HepG2 (cell line): ENCODE data around the gene MYBL2. TPM values are rescaled to one million over a fixed set of nuclear protein-coding genes. Genes with fewer than 3 reads are reported as not detected.
A peak's percentile ranks its signal among the peaks of the same experiment; 100 is the strongest.

ENCODE experiments used
- AGO2 ChIP-seq: fragments of 200-400 bp; formaldehyde crosslinking; optimal IDR thresholded peaks from 2 replicates; pipeline ENCODE3; 2017; ENCODE audit warnings: mild to moderate bottlenecking, low read depth, low read length, moderate library complexity
- ARHGAP35 ChIP-seq: sonication (generic); formaldehyde crosslinking; IDR thresholded peaks from 2 replicates; pipeline ENCODE4 v1.9.0; 2022; ENCODE audit warnings: mild to moderate bottlenecking, inconsistent platforms, moderate library complexity, missing genetic modification reagents, borderline replicate concordance
- ARID3A ChIP-seq: IDR thresholded peaks from 2 replicates; pipeline ENCODE4 v1.6.1; 2012; ENCODE audit warnings: low read depth, low read length, improper control_type of control experiment
- CEBPG ChIP-seq: IDR thresholded peaks from 2 replicates; pipeline ENCODE4 v1.6.1; 2016
- HCFC1 ChIP-seq: fragments of 150-350 bp; IDR thresholded peaks from 2 replicates; pipeline ENCODE4 v1.6.1; 2014; ENCODE audit warnings: low read depth, low read length
- HOXA7 ChIP-seq: sonication (generic); formaldehyde crosslinking; IDR thresholded peaks from 2 replicates; pipeline ENCODE4 v1.8.1; 2022; ENCODE audit warnings: mild to moderate bottlenecking, missing genetic modification reagents, moderate library complexity
- ISL2 ChIP-seq: sonication (generic); formaldehyde crosslinking; IDR thresholded peaks from 2 replicates; pipeline ENCODE4 v1.5.0; 2020; ENCODE audit warnings: missing genetic modification reagents
- KDM5A ChIP-seq: fragments of 200-600 bp; sonication (generic); IDR thresholded peaks from 2 replicates; pipeline ENCODE4 v1.7.0; 2018; ENCODE audit warnings: antibody characterized with exemption, mild to moderate bottlenecking, low read length, borderline replicate concordance
- KDM5B ChIP-seq: sonication (generic); formaldehyde crosslinking; IDR thresholded peaks from 2 replicates; pipeline ENCODE4 v1.4.0; 2020; ENCODE audit warnings: missing genetic modification reagents, mild to moderate bottlenecking, borderline replicate concordance
- KLF6 ChIP-seq: IDR thresholded peaks from 2 replicates; pipeline ENCODE4 v1.8.0; 2016; ENCODE audit warnings: missing biosample characterization, missing genetic modification reagents
- NFKB2 ChIP-seq: sonication (generic); formaldehyde crosslinking; IDR thresholded peaks from 2 replicates; pipeline ENCODE4 v1.4.0; 2020; ENCODE audit warnings: missing genetic modification reagents, borderline replicate concordance
- NKX3-1 ChIP-seq: sonication (generic); formaldehyde crosslinking; IDR thresholded peaks from 2 replicates; pipeline ENCODE4 v1.5.0; 2020; ENCODE audit warnings: missing genetic modification reagents
- PPARG ChIP-seq: conservative IDR thresholded peaks from 2 replicates; pipeline ENCODE4 v1.6.1; 2016; ENCODE audit warnings: missing biosample characterization, missing genetic modification reagents
- PRPF4 ChIP-seq: fragments of 200-400 bp; formaldehyde crosslinking; IDR thresholded peaks from 2 replicates; pipeline ENCODE4 v1.6.1; 2016; ENCODE audit warnings: low read length, low read depth; ENCODE audit not compliant: poor library complexity, severe bottlenecking
- SMC3 ChIP-seq: IDR thresholded peaks from 2 replicates; pipeline ENCODE4 v1.6.1; 2011; ENCODE audit warnings: low read length, improper control_type of control experiment
- TFDP1 ChIP-seq: IDR thresholded peaks from 2 replicates; pipeline ENCODE4 v1.6.1; 2016; ENCODE audit warnings: missing compliant biosample characterization, missing genetic modification reagents, borderline replicate concordance
- ZNF124 ChIP-seq: sonication (generic); formaldehyde crosslinking; IDR thresholded peaks from 2 replicates; pipeline ENCODE4 v1.4.0; 2020; ENCODE audit warnings: missing genetic modification reagents
- ZNF383 ChIP-seq: sonication (generic); formaldehyde crosslinking; IDR thresholded peaks from 2 replicates; pipeline ENCODE4 v1.4.0; 2020; ENCODE audit warnings: missing genetic modification reagents, mild to moderate bottlenecking, borderline replicate concordance
- ZNF547 ChIP-seq: sonication (generic); formaldehyde crosslinking; IDR thresholded peaks from 2 replicates; pipeline ENCODE4 v1.5.1; 2020; ENCODE audit warnings: mild to moderate bottlenecking, missing genetic modification reagents
- ZNF839 ChIP-seq: sonication (generic); formaldehyde crosslinking; IDR thresholded peaks from 2 replicates; pipeline ENCODE4 v1.4.0; 2020; ENCODE audit warnings: missing genetic modification reagents, mild to moderate bottlenecking, borderline replicate concordance
- ZSCAN30 ChIP-seq: sonication (generic); formaldehyde crosslinking; IDR thresholded peaks from 2 replicates; pipeline ENCODE4 v1.5.0; 2020; ENCODE audit warnings: mild to moderate bottlenecking, missing genetic modification reagents
- ZSCAN5A ChIP-seq: sonication (generic); formaldehyde crosslinking; IDR thresholded peaks from 2 replicates; pipeline ENCODE4 v1.8.0; 2022; ENCODE audit warnings: mild to moderate bottlenecking, missing genetic modification reagents, borderline replicate concordance
- ZXDC ChIP-seq: sonication (generic); formaldehyde crosslinking; IDR thresholded peaks from 2 replicates; pipeline ENCODE4 v1.5.0; 2020; ENCODE audit warnings: mild to moderate bottlenecking, missing genetic modification reagents
- polyA plus RNA-seq, 8 experiments: library from polyadenylated mRNA; depleted of rRNA in 3 of 8; stranded (reverse) in 7 of 8; unstranded in 1 of 8; fragments of >200 nt; fragmentation: Illumina TruSeq in 4 of 8; extraction: Trizol in 4 of 8; gene quantifications; 2 replicates each; pipeline versions ENCODE4 v1.2.1 to v1.2.3, GENCODE V29; 2011 to 2016; ENCODE audit warnings: low read depth in 4 of 8, missing spikeins in 1 of 8, mixed read lengths in 1 of 8; ENCODE audit not compliant: insufficient read depth in 1 of 8
- total RNA-seq, 5 experiments: library from RNA; depleted of rRNA; stranded (reverse); fragments of >200 nt; fragmentation: Illumina TruSeq; extraction: Trizol; gene quantifications; 2 replicates each; pipeline ENCODE4 v1.2.3, GENCODE V29; 2016; ENCODE audit warnings: low read depth in 1 of 5

Gene MYBL2
- total and polyA plus RNA-seq, 2 of the 13 experiments (the other 11 are each of a cell fraction or from before 2014, with no cell fraction given), result 11.9 to 66.2 TPM

- TF ChIP-seq CEBPG (CRISPR knock-in tag), result no peak
- no peak for TF ChIP-seq SMC3
- TF ChIP-seq HOXA7 (CRISPR knock-in tag), result no peak
- peak; percentile 11 for TF ChIP-seq PRPF4
- no peak for TF ChIP-seq AGO2
- TF ChIP-seq KDM5B (CRISPR knock-in tag), result peak; percentile 77; the same call in 1 of the 2 replicates
- no peak for TF ChIP-seq HCFC1
- TF ChIP-seq PPARG (CRISPR knock-in tag), result no peak
- peak; percentile 89; the same call in 1 of the 2 replicates for TF ChIP-seq NFKB2 (CRISPR knock-in tag)
- no peak for TF ChIP-seq ZSCAN30 (CRISPR knock-in tag)
- peak; percentile 87 for TF ChIP-seq ARHGAP35
- TF ChIP-seq ZSCAN5A, result 0 out of 2 replicates have a peak, but pooled peaks have one; percentile 32
- no peak for TF ChIP-seq ZNF124
- TF ChIP-seq ZXDC (CRISPR knock-in tag), result peak; percentile 84; the same call in 1 of the 2 replicates
- TF ChIP-seq KLF6 (CRISPR knock-in tag), result no peak
- TF ChIP-seq ZNF383 (CRISPR knock-in tag), result no peak
- peak; percentile 88 for TF ChIP-seq NKX3-1 (CRISPR knock-in tag)
- TF ChIP-seq ZNF547 (CRISPR knock-in tag), result 0 out of 2 replicates have a peak, but pooled peaks have one; percentile 36
- TF ChIP-seq ISL2, result 0 out of 2 replicates have a peak, but pooled peaks have one; percentile 17
- no peak for TF ChIP-seq KDM5A
- peak; percentile 34; the same call in 1 of the 2 replicates for TF ChIP-seq ZNF839 (CRISPR knock-in tag)
- peak; percentile 99 for TF ChIP-seq TFDP1 (CRISPR knock-in tag)
- no peak for TF ChIP-seq ARID3A
Observed at GRCh38 chr20:43666376-43667328, at the start of gene MYBL2 (continued).
